Stimulated activated CD4-positive, alpha-beta T cell treated with anti-CD3 and anti-CD28 coated beads, Interleukin-4, amount 100 ng/mL, for 24 hours (primary cell): ENCODE results near the gene CFAP57.
A peak's percentile ranks its signal among the peaks of the same experiment; 100 is the strongest.
"Not testable (repeated sequence)": the region's sequence is repeated elsewhere in the genome, so short reads cannot be mapped to it uniquely, and the experiment has no call there.

Experiments
- DNase-seq: peaks from one replicate; pipeline ENCODE4 v3.0.0-alpha.2; 2020

CFAP57 gene

DNA sequence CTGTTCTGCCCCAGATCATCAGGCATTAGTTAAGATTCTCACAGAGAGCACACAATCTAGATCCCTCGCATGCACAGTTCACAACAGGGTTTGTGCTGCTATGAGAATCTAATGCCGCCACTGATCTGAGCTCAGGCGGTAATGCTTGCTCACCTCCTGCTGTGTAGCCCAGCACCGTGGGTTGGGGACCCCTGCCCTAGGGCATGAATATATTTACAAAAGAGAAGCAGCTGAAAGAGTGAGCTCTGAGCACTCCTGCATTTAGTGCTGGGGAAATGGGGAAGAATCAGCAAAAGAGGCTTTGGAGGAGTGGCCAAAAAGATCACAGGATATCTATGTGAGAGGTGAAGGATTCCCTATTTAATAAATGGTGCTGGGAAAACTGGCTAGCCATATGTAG, 5.6 kb downstream of the CFAP57 start:
- DNase-seq, result no peak

DNA sequence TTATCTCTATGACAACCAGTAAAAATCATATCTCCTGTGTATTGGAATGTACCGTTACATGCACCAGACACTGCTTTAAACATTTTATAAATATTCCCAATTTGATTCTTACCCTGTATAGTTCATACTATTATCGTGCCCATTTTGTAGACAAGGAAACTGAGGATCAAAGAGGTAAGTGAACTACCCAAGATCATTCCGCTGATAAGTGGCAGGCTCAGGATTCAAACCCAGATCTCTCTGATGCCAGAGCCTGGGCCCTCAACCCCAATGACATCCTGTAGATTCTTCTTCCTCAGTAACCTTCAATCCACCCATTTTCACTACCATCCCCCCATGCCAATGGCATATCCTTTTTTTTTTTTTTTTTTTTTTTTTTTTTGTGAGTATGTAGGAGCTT, 12.3 kb downstream of the CFAP57 start:
- no peak for DNase-seq

DNA sequence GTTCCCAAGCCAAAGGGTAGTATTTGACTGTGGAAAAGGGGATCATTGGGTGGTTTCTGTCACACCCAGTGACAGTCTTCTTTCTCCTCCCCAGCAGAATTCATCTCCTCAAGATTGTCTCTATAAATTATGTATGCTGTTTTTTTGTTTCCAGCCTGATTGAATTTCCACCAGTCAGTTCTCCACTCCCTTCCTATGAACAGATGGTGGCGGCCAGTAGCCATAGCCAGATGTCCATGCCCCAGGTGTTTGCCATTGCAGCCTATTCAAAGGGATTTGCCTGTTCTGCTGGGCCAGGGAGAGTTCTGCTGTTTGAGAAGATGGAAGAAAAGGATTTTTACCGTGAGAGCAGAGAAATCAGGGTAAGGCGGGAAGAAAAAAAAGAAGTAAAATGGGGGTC, 12.9 kb downstream of the CFAP57 start:
- DNase-seq, result no peak

DNA sequence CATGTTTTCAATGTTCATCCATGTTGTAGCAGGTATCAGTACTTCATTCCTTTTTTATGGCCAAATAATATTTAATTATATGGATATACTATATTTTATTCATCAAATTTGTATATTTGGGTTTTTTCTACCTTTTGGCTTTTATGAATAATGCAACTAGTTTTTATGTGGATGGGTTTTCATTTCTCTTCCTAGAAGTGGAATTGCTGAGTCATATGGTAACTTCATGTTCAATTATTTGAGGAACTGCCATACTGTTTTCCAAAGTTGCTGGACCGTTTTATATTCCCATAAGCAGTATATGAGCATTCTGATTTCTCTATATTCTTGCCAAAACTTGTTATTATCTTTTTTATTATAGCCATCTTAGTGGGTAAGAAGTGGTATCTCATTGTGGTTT, 16.0 kb downstream of the CFAP57 start:
- DNase-seq, result no peak

DNA sequence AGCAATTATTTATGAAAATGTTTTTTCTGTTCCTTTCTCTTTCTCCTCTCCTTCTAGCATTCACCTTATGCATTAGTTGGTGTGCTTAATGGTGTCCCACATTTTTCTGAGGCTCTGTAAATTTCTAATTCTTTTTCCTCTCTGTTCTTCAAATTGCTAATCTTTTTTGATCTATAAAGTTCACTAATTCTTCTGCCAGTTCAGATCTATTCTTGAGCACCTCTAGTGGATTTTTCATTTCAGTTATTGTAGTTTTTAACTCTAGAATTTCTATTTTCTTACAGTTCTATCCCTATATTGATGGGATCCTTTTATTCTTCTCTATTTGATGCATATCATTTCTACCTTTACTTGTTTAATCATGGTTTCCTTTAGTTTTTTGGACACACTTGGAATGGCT, 22.4 kb downstream of the CFAP57 start:
- DNase-seq, result no peak

DNA sequence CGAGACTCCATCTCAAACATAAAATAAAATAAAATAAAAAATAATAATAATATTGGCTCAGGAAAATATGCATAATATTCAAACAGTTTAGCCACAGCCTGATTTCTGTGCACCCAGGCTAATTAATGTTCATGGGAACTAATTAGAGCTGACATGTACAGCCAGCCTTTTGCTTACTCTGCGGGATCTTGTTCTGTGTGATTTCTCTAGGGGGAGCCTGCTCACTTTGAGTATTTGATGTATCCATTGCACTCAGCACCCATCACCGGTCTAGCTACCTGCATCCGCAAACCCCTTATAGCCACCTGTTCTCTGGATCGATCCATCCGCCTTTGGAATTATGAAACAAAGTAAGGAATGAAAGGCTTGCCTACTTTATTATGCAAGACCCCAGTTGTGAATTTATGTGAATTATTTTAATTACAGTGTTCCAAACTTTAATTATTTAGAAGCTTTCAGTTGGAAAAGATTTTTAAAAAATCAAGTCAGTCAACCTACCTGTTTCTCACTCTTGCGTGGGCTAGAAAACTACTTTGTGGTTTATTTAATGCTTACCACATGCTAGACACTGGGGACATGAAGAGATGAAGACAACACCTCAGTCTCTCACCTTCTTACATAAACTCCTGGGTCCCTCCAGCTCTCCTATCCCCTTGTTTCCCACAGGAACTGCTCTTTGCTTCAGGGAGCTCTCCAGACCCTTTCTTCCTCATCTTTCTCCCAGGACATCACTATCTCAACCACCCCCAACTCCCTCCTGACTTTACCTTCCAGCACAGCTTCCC, 25.4 kb downstream of the CFAP57 start:
- no peak for DNase-seq

DNA sequence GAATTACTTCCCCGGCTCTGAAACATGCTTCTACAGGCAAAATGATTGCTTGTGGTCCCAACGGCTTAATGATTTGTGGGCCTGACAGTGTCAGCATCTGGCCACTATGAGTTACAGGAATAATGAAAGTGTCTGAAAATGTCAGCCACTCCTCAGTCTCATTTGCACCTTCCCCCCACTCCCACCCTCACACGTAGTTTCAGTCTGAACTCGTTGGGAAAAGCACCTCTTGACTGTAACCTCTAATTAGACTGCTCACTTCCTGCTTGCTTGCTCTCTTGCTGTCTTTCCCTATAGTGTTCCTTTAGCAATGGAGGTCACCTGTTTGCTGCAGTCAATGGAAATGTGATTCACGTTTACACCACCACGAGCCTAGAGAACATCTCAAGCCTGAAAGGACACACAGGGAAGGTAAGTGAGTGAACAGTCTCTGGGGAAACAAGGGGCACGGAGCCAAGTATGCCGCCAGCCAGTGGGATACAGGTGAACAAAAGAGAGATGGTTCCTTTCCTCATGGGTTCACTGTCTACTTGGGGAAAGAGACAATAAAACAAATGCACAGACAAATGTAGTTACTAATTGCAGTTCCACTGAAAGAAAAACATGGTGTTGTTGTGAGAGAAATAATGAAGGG, 27.1 kb downstream of the CFAP57 start:
- no peak for DNase-seq

DNA sequence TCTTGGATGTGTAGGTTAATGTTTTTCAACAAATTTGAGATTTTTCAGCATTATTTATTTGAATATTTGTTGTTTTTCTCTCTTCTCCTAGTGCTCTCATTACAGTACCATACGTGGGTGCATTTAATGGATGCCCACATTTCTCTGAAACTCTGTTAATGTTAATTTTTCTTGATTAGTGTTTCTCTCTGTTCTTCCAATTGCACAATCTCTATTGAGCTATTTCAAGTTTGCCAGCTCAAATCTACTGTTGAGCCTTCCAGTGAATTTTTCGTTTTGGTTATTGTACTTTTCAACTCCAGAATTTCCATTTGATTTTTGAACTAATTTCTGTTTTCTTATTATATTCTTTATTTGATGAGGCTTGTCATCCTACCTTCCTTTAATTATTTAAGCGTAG, 31.7 kb downstream of the CFAP57 start:
- no peak for DNase-seq

DNA sequence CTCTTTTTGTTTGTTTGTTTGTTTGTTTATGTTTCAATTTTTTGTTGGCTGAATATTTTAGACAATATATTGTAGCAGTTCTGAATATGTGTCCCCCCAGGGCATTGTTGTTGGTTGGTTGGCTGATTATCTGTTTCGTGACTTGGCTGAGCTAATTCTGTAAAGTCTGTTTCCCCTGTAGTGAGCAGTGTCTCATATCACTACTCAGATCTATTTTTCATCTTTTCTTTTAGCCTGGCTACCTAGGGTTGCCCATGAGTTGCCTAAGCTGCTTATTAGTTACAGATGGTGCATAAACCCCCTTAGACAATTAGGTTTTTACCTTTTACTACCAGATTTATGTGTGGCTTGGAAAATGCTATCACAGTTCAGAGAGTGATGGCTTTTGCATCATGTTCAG, 32.3 kb downstream of the CFAP57 start:
- no peak for DNase-seq

DNA sequence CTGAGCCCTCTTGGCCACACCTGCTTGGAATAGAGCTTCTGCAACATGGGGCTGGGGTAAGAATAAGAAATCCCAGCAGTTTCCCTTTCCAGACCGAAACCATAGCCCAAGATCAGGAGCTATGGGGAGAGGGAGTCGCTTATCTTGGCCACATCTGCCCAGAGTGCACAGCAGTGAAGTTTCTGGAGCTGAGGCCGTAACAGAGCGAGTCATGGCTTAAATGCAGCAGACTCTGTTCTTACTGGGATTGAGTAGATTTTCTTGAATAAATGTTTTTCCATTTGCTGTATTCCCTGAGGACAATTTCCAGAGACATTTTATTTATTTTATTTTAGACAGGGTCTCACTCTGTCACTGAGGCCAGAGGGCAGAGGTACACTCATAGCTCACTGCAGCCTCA, 33.5 kb downstream of the CFAP57 start:
- no peak for DNase-seq

DNA sequence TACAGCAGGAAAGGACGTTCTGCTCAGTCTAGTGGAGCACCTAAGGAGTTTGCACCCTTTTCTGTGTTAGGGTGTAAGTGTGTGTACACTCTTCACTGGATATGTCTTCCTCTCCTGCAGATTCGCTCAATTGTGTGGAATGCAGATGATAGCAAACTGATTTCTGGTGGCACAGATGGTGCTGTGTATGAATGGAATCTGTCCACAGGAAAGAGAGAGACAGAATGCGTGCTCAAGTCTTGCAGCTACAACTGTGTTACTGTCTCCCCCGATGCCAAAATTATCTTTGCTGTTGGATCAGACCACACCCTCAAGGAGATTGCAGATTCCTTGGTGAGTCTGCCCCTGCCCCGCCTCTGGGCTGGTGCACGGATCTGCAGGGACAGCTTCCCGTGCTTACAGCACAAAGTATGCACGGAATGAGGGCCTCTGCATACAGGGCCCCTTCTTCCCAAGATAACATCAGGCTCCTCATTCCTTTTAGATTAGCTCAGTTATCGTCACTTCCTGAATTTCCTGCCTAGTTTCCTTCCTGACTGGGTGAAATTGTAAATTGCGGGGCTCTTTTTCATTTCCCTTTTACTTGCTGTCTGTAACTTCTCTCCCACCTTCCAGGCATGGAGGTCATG, 34.6 kb downstream of the CFAP57 start:
- no peak for DNase-seq

DNA sequence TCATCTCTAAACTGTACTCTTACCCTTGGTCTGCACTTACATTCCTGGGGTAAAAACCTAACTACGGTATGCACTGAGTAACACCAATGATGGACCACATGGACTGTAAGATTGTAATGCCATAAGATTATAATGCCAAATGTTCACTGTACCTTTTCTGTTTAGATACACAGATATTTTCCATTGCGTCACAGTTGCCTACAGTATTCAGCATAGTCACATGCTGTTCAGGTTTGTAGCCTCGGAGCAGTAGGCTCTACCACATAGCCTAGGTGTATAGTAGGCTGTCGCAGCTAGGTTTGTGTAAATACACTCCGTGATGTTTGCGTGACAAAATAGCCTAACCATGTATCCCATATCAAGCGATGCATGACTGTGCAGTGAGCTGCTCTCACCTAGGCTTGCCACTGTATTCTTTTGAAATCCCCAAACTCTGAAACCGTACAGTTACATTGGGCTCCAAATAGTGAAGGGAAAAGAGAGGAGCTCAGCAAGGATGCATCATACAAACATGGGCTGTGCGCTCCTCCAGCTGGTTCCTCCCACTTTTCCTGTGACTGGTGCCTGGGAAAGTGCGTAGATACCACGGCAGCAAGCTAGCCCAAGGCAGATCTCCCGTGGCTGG, 35.2 kb downstream of the CFAP57 start:
- DNase-seq, result no peak

DNA sequence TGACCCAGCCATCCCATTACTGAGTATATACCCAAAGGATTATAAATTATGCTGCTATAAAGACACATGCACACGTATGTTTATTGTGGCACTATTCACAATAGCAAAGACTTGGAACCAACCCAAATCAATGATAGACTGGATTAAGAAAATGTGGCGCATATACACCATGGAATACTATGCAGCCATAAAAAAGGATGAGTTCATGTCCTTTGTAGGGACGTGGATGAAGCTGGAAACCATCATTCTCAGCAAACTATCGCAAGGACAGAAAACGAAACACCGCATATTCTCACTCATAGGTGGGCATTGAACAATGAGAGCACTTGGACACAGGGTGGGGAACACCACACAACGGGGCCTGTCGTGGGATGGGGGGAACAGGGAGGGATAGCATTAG, 36.1 kb downstream of the CFAP57 start:
- DNase-seq, result not testable (repeated sequence)

DNA sequence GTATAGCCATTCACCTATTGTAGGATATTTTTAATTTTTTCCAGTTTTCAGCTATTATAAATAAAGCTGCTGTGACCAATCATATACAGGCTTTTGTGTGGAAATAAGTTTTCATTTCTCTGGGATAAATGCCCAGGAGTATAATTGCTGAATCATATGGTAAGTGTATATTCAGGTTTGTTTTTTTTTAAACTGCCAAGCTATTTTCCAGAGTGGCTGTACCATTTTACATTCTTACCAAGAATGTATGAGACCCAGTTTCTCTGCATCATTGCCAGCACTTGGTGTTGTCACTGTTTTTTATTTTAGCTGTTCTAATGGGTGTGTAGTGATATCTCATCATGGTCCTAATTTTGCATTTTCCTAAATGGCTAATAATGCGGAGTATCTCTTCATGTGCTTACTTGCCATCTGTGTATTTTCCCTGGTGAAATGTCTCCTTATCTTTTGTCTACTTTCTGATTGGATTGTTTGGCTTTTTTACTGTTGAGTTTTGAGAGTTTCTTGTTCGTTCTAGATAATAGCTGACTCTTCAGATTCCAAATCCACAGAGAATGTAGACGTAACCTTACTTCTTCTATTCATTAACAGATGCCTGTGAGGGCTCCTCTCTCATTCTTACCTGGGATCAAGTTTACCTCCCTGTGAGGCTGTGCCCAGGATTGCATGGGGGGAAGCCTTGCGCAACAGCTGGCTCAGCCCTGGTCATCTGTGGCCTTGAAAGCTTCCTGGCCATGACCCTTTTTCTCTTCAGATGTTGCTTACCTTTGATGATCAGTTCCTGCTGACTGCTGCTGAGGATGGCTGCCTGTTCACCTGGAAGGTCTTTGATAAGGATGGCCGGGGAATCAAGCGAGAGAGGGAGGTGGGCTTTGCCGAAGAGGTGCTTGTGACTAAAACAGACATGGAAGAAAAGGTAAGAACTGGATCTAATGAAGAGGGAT, 42.6 kb downstream of the CFAP57 start:
- no peak for DNase-seq

DNA sequence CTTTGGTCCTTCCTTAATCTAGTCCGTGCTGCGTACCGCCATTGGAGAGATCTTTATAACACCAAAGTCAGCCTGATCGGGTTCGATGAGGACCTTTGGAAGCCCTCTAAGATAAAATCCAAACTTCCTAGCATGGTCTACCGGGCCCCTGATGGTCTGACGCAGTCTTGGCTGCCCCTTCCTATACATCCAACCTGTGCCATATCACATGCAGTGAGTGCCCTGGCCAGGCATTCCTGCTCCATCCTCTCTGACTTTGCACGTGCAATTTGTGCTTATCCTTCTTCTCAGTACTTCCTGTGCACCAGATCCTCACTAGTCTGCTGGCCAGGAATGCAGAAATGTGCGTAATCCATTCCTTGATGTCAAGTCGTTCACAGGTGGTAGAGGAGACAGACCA, 45.6 kb downstream of the CFAP57 start:
- no peak for DNase-seq

DNA sequence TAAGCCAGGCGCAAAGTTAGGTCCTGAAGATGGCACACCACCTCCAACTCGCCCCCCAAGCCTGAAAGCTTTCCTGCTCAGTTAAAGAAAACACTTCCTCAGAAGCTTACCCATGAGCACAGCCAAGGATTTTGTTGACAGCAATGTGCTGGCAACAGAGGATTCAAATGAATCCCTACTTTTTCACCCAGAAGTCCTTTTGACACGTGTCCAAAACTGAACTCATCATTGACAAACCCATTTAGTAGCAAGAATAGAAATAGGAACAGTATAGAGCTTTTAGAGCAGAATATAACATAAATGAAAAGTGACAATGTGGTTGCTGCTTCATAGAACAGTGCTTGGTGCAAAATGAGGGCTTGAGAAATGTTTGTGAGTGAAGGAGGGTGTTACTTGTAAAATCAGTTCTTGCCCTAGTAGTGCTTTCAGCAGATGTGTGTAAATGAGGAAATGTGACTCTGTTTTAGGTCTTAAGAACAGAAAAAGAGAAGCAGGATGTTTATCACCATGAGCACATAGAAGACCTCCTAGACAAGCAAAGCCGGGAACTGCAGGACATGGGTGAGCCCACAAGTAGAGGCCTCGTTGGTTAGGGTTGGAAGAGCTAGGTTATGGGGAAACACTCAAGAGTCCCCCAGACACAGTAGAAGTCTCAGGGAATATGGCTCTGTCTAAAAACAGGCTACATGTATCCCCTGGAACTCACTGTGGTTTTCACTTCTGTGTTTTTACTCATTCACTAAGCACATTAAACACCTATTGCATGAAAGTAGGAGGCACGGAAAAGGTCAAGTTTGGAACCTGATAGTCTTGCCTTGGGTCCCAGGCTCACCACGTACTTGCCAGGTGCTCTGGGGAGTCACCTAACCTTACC, 49.0 kb downstream of the CFAP57 start:
- no peak for DNase-seq

DNA sequence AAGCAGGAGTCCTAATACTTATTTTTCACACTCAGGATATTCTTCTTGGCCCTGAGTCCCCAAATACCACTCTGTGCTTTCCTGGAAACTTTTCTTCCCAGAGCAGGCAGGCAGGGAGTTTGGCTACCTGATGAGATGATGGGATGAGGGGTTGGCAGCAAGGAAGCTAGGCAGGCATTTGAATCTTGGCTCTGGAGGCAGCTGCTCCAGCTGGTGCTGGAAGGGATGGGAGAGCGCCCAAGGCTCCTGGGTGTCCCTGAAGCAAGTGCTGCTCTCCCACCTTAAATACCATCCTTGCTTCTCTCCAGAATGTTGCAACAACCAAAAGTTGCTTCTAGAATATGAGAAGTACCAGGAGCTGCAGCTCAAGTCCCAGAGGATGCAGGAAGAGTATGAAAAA, 49.7 kb downstream of the CFAP57 start:
- no peak for DNase-seq

DNA sequence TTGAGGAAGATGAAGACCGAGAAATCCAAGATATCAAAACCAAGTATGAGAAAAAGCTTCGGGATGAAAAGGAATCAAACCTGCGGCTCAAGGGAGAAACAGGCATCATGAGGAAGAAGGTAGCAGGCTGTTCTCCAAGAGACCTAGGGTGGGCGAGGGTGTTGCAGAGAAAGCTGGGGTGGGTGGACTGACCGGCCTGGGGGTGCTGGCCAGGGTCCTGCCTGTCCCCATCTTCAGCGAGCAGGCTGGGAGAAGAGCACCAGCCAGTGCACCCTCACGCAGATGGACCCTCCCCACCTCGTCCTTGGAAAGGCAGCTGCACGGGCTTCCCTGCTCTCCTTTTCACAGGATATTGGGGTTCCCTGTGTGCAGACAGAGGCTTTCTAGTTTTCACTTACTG, 50.7 kb downstream of the CFAP57 start:
- DNase-seq, result no peak

DNA sequence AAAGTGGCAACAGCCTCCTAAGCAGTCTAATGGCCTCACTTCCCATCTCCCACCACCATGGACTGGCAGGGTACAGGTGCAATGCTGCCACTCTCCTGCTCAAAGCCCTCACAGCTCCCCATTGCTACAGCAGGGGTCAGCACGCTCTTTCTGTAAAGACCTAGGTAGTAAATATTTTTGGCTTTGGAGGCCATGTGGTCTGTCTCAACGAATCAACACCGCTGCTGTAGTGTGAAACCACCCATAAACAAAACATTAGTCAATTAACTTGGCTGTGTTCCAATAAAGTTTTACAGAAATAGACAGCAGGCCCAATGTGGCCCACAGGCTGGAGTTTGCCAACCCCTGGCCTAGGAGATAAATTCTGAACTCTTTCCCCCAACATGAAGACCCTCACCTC, 53.0 kb downstream of the CFAP57 start:
- no peak for DNase-seq

DNA sequence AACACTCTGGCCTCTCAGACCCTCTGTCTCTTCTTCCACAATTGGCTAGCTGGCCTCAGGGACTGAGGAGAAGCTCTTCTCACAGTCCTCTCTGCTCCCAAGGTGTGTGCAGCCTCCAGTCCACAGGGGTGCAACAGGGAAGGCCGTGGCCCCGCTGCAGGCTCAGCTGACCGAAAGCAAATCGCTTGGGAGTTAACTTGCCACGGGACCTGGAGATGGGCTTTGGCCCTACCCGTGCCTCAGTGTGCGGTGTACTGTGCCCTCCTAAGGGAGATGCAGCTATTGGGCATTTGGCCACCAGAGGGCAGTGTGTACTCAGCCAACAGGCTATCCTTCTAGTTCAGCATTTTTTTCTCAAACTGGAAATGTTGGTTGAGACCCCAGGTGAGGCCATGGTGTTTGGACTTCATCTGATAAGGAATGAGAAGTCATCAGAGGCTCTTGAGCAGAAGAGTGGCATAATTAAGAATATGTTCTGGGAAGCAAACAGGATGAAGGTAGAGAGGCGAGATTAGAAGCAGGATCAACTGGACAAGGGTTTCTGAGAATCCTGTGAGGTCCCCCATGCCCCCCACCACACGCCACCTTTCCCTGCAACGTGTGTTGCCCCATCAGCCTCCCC, 55.1 kb downstream of the CFAP57 start:
- peak; percentile 90 for DNase-seq
